Measurements from ENCODE around the gene GLI1.

Gene GLI1

GRCh38 chr12:57454213-57454565 is 5.4 kb upstream of the GLI1 start:
- TF ChIP-seq CTCF (IDR thresholded peaks at IDR 0.05; ENCODE audit: low read depth, low read length) (no peak), EZH2phosphoT487 (IDR thresholded peaks at IDR 0.05; ENCODE audit: low read depth) (no peak)
- Histone ChIP-seq H3K27ac (ENCODE audit: low read length) (no peak overlapping the region), H3K36me3 (replicated peaks; ENCODE audit: low read depth, low read length) (no peaks in the 10 kb centered on the region), H3K4me1 (ENCODE audit: low read length) (peaks cover 33% of the 10 kb centered on the region), H3K79me2 (ENCODE audit: low read length) (no peaks in the 10 kb centered on the region), H3K27me3 (ENCODE audit: low read depth, low read length) (no peaks in the 10 kb centered on the region), H3K4me3 (ENCODE audit: low read length) (no peak overlapping the region), H2AFZ (ENCODE audit: low read depth, low read length) (no peak overlapping the region), H3K4me2 (ENCODE audit: low read length) (no peak overlapping the region), H3K9ac (ENCODE audit: low read length) (no peak overlapping the region), H3K9me3 (ENCODE audit: insufficient read depth, low read length) (no peaks in the 10 kb centered on the region), H4K20me1 (ENCODE audit: insufficient read depth, low read length) (no peaks in the 10 kb centered on the region)

- Histone ChIP-seq H3K36me3 (replicated peaks; ENCODE audit: low read depth, low read length) (no peaks in the 10 kb centered on the region), H3K4me1 (ENCODE audit: low read length) (peaks cover 33% of the 10 kb centered on the region), H3K9me3 (ENCODE audit: insufficient read depth, low read length) (no peaks in the 10 kb centered on the region), H4K20me1 (ENCODE audit: insufficient read depth, low read length) (no peaks in the 10 kb centered on the region), H3K27ac (ENCODE audit: low read length) (no peak within 1 kb of the TSS), H2AFZ (ENCODE audit: low read depth, low read length) (peak within 1 kb of the TSS; percentile 77), H3K4me2 (ENCODE audit: low read length) (peak within 1 kb of the TSS; percentile 94), H3K4me3 (ENCODE audit: low read length) (peak within 1 kb of the TSS; percentile 75), H3K79me2 (ENCODE audit: low read length) (no peaks in the 10 kb centered on the region), H3K27me3 (ENCODE audit: low read depth, low read length) (no peaks in the 10 kb centered on the region), H3K9ac (ENCODE audit: low read length) (peak within 1 kb of the TSS; percentile 48)
- TF ChIP-seq CTCF (IDR thresholded peaks at IDR 0.05; ENCODE audit: low read depth, low read length) (no peak), EZH2phosphoT487 (IDR thresholded peaks at IDR 0.05; ENCODE audit: low read depth) (no peak)
Observed at GRCh38 chr12:57454566-57455373, 4.8 kb upstream of the GLI1 start, which contains the start of gene INHBE. TSS of gene INHBE (plus strand) at chr12:57455307. CDS start at chr12:57455537, 230 bp downstream.

- no peaks in the 10 kb centered on the region for H3K27me3 ChIP-seq (ENCODE audit: low read depth, low read length)
- H3K79me2 ChIP-seq (ENCODE audit: low read length): no peaks in the 10 kb centered on the region
- H4K20me1 ChIP-seq (ENCODE audit: insufficient read depth, low read length): no peaks in the 10 kb centered on the region
- peak overlapping the region; percentile 77 for H2AFZ ChIP-seq (ENCODE audit: low read depth, low read length)
- H3K4me2 ChIP-seq (ENCODE audit: low read length): peak overlapping the region; percentile 94
- H3K9ac ChIP-seq (ENCODE audit: low read length): peak overlapping the region; percentile 46
- H3K36me3 ChIP-seq (replicated peaks; ENCODE audit: low read depth, low read length): no peaks in the 10 kb centered on the region
- peaks cover 38% of the 10 kb centered on the region for H3K4me1 ChIP-seq (ENCODE audit: low read length)
- no peak overlapping the region for H3K27ac ChIP-seq (ENCODE audit: low read length)
- peak overlapping the region; percentile 75 for H3K4me3 ChIP-seq (ENCODE audit: low read length)
- no peaks in the 10 kb centered on the region for H3K9me3 ChIP-seq (ENCODE audit: insufficient read depth, low read length)
- TF ChIP-seq EZH2phosphoT487 (IDR thresholded peaks at IDR 0.05; ENCODE audit: low read depth) (no peak), CTCF (IDR thresholded peaks at IDR 0.05; ENCODE audit: low read depth, low read length) (no peak)
Observed at GRCh38 chr12:57455374-57456144, 4.0 kb upstream of the GLI1 start.

GRCh38 chr12:57456145-57456700 is 3.4 kb upstream of the GLI1 start:
- Histone ChIP-seq H3K4me2 (ENCODE audit: low read length) (peak overlapping the region; percentile 94), H3K27ac (ENCODE audit: low read length) (no peak overlapping the region), H3K4me1 (ENCODE audit: low read length) (peaks cover 45% of the 10 kb centered on the region), H3K27me3 (ENCODE audit: low read depth, low read length) (peaks cover 5% of the 10 kb centered on the region), H3K79me2 (ENCODE audit: low read length) (no peaks in the 10 kb centered on the region), H4K20me1 (ENCODE audit: insufficient read depth, low read length) (no peaks in the 10 kb centered on the region), H3K4me3 (ENCODE audit: low read length) (peak overlapping the region; percentile 75), H3K36me3 (replicated peaks; ENCODE audit: low read depth, low read length) (no peaks in the 10 kb centered on the region), H3K9me3 (ENCODE audit: insufficient read depth, low read length) (no peaks in the 10 kb centered on the region), H2AFZ (ENCODE audit: low read depth, low read length) (peak overlapping the region; percentile 77), H3K9ac (ENCODE audit: low read length) (peak overlapping the region; percentile 46)
- peak; percentile 87 for TF ChIP-seq CTCF (IDR thresholded peaks at IDR 0.05; ENCODE audit: low read depth, low read length)
- TF ChIP-seq EZH2phosphoT487 (IDR thresholded peaks at IDR 0.05; ENCODE audit: low read depth): no peak
